GM18873 (cell line): ENCODE results near the gene NKTR.
"Not testable (repeated sequence)": the region's sequence is repeated elsewhere in the genome, so short reads cannot be mapped to it uniquely, and the experiment has no call there.

ENCODE experiments used
- ATAC-seq: cut with Tn5 transposase; IDR thresholded peaks from one replicate; pipeline ENCODE4 v1.9.1; 2021; ENCODE audit warnings: mild to moderate bottlenecking, moderate library complexity, moderate number of reproducible peaks; ENCODE audit not compliant: unreplicated experiment, low FRiP score

Gene NKTR

DNA sequence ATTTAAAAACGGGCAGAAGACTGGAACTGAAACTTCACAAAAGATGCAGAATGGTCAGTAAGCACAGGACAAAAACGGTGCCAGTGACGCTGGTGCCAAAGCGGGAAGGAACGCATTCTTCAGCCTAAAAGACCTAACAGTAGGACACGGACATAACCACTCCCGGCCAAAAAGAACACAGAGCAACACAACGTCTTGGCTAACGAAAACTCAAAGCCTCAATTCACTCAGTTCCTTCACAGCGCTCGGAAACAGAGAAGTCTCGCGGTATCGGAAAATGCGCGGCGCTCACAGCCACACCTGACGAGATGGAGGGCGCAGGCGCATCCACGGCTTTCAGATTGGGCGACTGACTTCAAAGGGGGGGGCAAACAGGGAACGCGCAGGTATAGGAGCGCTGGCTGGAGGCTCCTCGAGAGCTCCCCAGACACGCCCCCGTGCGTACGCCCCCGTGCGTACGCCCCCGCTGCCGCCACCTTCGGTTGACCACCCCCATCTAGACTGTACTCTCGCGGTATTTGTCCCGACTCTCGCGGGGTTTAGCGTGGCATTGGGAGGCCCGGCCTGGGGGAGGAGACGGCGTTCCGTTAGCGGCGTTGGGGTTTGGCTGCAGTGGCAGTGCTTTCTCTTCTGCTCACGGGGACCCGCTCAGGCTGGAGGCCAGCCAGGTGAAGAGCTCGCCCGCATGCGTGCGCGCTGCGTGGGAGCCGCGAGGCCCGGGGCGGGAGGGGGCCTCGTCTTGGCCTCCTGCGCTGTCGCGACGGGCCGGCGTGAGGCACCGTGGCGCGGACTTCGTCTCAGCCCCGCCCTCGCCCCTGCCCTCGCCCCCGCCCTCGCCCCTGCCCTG, at the start of gene NKTR:
TSS of gene NKTR (plus strand) at position 576 of the 847 bp plus-strand sequence. CDS start 321 bp downstream, outside the sequence.
- peak; percentile 76 for ATAC-seq

DNA sequence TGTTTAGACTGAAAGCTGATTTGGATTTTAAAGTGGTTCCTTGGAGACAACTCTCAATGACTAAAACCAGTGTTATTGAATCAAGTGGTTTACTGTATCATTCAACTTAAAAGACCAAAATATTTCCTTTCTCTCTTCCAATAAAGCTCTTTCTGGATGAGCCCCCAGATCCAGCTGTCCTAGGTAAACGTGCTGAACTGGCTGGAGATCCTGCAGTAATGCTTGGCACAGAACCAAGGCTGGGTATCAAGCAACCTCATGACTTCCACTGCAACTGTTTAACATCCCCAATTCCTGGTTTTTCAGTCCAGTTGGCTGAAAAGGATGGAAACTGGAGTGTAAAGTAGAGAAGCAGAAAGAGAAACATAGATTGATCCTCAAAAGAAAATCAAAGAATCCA, 47.7 kb upstream of the NKTR start:
- ATAC-seq = no peak

DNA sequence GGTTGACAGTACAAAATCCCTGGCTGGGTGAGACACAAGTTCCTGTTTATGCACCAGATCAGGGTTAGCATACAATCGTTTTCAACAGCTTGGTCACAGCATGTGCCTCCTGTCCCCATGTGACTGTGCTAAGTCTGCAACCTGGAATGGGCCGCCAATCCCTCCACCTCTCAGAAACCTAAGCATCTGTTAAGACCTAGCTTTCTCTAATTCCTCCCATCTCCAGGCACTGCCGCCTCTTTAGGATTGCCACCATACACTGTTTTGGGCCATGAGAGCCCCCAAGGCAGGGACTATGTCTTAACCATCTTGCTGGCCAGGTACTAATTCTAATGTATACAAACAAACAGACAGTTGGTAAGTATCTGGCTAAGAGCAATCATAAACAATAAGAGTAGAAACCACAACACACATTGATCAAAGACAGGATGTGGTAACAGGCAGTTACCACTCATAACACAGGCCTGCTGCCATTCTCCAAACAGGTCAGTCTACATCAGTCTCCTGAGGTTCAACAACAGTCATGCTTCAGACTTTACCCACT, 44.3 kb upstream of the NKTR start:
- no peak for ATAC-seq

DNA sequence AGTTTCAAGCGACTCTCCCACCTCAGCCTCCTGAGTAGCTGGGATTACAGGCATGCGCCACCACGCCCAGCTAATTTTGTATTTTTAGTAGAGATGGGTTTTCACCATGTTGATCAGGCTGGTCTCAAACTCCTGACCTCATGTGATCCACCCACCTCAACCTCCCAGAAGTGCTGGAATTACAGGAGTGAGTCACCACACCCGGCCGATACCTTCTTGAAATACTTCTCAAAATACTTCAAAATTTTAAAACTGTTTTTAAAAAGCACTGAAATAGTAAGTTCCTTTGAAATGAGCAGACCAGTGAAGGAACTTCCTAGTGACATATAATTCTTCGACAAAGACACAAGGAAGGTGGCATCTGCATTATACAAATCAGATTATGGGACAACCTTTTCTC, 43.7 kb upstream of the NKTR start:
- ATAC-seq = not testable (repeated sequence)

GRCh38 chr3:42557854-42558253, 42.6 kb upstream of the NKTR start:
- no peak for ATAC-seq

DNA sequence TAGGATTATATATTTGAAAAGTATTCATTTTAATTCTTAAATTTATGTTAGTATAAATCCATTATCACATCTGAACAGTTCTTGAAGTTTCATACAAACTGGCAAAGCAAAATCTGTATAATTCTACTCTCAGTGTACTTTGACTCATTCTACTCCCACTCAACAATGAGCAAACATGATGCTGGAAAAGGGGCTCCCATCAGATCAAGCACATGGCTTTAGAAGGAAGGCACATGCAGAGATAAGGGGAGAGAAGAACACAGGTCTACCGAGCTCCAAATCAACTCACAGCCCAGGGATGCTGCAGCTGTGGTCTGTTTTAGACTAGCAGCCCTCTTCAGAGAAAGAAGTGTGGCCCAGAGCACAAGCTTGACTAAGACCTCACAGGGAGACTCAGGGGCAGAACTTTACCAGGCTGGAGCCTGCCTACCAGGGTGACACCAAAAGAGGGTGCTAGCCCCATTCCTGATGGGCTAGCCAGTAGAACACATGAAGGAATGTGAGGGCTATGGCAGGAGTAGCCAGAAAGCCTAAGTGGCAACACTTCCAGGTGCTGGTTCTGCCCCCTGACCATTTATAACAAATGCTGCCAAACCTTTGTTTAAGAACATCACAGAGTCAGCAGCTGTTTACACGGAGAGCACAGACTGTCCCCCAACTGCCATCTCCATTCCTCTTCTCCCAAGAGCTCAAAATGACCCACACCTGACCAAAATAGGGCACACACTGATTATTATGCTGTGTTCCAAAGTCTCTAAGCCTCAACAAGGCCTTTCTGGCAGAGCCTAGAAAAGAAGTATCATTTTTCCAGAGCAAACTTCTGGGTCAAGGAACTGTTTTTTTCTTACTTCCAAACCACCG, 38.2 kb upstream of the NKTR start:
- no peak for ATAC-seq

GRCh38 chr3:42569593-42570142, 30.8 kb upstream of the NKTR start:
- no peak for ATAC-seq

DNA sequence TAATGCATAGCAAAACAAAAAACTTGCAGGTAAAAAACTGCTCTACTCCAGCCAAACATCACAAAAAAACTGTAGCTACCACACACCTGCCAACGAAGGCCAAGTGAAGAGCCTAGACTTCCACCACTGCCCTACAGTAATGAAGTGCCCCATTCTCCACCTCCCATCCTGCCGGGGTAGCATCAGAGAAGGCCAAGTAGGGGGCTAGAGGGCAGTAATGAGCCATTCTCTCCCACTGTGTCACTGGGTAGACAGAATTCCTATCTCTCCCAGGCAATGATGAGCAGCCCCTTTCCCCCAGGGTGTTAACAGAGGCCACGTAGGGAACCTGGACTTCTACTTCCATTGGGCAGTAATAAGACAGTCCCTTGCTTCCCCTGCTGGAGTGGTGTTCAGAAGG, 28.2 kb upstream of the NKTR start:
- no peak for ATAC-seq

DNA sequence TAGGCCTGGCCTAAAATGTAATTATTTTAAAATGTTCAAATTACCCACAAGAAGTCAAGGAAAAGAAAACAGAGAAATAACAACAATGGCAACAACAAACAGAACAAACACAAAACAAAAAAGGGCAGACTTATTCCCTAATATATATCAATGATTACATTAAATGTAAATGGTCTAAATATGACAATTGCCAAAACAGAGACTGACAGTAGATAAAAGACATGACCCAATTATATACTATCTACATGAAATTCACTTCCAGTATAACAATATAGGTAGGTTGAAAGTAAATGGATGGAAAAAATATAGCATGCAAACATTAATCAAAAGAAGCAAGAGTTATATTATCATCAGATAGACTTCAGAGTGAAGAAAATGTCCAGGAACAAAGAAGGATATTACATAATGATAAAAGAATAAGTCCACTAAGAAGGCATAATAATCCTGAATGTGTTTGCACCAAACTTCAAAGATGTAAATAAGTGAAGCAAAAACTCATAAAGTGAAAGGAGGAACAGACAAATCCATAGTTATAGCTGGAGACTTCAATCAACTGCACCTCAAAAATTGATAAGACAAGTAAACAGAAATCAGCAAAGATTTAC, 25.2 kb upstream of the NKTR start:
- ATAC-seq = no peak

DNA sequence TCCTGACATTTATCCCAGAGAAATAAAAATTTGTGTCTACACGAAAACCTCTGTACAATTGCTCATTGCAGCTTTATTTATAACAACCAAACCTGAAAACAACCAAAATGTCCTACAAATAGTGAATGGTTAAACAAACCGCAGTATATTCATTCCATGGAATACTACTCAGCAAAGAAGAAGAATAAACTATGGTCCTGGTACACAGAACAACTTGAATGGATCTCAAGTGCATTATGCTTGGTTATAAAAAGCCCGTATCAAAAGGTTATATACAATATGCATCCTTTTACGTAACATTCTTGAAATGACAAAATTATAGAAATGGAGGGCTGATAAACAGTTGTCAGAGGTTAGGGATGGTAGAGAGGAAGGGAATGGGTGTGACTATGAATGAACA, 22.4 kb upstream of the NKTR start:
- ATAC-seq = no peak

GRCh38 chr3:42579346-42579745, 21.1 kb upstream of the NKTR start:
- ATAC-seq = not testable (repeated sequence)

DNA sequence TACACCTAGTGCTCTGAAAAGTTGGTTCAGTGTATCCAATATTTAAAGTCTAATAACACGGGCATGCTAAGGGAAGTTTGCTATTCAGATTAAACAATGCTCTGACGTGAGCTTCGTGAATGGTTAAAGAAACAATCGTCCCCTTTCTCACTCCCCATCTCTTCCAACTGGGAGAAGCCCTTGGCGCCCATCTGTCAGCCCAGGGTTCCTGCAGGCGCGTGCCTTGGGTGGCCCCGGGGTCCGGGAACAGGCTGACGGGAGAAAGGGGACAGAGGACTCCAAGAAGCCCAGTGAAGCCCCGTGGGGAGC, 19.1 kb upstream of the NKTR start:
- no peak for ATAC-seq

GRCh38 chr3:42581709-42582473, 18.6 kb upstream of the NKTR start, which contains the start of gene SEC22C:
TSS of gene SEC22C (minus strand) at chr3:42581967. CDS start at chr3:42569046, 12,921 bp downstream.
- peak; percentile 78 for ATAC-seq

GRCh38 chr3:42582474-42583070, 17.9 kb upstream of the NKTR start:
- no peak for ATAC-seq

DNA sequence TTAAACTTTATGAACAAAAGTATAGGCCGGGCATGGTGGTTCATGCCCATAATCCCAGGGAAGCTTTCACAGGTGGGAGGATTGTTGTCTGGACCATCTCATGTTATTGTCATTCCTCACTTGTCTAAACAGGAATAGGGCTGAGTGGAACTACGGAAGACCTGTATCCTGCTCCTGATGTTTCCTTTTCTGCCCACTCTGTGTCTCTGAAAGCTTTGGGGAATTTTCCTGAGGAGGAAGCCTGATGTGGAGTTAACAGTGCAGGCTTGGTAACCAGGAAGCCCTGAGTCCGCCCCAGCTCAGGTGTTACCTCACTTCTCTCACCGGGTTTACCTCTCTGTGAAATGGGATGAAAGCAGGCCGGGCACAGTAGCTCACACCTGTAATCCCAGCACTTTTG, 11.9 kb upstream of the NKTR start:
- no peak for ATAC-seq

- no peak for ATAC-seq
These were observed 10.9 kb upstream of the NKTR start for GRCh38 chr3:42589382-42590109.

DNA sequence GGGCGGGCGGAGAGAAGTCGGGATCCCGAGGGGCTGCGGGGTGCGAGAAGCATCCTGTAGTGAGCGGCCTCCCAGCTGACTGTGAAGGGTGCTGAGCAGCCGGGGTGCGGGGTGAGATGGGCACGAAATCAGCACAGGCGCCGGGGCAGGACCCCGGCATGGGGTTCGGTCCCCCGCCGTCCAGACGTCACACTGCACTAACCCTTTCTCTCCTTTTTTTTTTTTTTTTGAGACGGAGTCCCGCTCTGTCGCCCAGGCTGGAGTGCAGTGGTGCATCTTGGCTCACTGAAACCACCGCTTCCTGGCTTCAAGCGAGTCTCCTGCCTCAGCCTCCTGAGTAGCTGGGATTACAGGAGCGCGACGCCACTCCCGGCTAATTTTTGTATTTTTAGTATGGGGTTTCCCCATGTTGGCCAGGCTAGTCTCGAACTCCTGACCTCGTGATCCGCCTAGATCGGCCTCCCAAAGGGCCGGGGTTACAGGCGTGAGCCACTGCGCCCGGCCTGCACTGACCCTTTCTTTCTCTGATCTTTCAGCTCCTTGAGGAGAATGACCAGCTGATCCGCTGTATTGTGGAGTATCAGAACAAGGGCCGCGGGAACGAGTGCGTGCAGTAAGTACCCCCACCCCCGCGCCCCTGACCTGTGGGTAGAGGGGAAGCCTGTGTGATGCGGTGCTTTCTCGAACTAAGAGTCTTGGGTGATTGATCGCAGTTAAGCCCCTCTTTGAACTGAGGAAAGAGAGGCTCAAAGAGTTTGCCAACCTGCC, 9.3 kb upstream of the NKTR start:
- ATAC-seq = no peak

- ATAC-seq = no peak
These were observed 8.7 kb upstream of the NKTR start for GRCh38 chr3:42591811-42592210.
